Endothelial cell of umbilical vein (primary cell): ENCODE measurements around the gene SYCE1L.

Experiments used
- EZH2 ChIP-seq: IDR thresholded peaks from 2 replicates; pipeline ENCODE4 v1.6.1; 2012; ENCODE audit warnings: borderline replicate concordance, low read depth, mild to moderate bottlenecking, moderate library complexity, low read length, inconsistent platforms; ENCODE audit not compliant: severe bottlenecking
- FOS ChIP-seq: IDR thresholded peaks from 2 replicates; pipeline ENCODE4 v1.6.1; 2011; ENCODE audit warnings: mild to moderate bottlenecking, low read length, moderate library complexity, borderline replicate concordance; ENCODE audit not compliant: insufficient read depth
- GATA2 ChIP-seq: IDR thresholded peaks from 2 replicates; pipeline ENCODE4 v1.7.0; 2011; ENCODE audit warnings: low read depth, mild to moderate bottlenecking, moderate library complexity, mixed read lengths, low read length; ENCODE audit not compliant: insufficient read length, insufficient read depth
- POLR2A ChIP-seq: IDR thresholded peaks from 2 replicates; pipeline ENCODE4 v1.6.1; 2012; ENCODE audit warnings: low read depth, mild to moderate bottlenecking, control low read depth, low read length
- POLR2AphosphoS5 ChIP-seq: IDR thresholded peaks from 2 replicates; pipeline ENCODE4 v1.6.1; 2012; ENCODE audit warnings: low read depth, mild to moderate bottlenecking, control low read depth, low read length, moderate library complexity; ENCODE audit not compliant: insufficient read depth
- TF ChIP-seq, protein P1 (sequence below), 2 donors: IDR thresholded peaks; 1 replicate in 1 of 2; 2 replicates in 1 of 2; pipeline ENCODE4 v1.5.1; 2011; ENCODE audit warnings: low read length in 2 of 2, mild to moderate bottlenecking in 2 of 2, moderate library complexity in 2 of 2, control low read depth in 1 of 2, inconsistent platforms in 1 of 2, low read depth in 1 of 2; ENCODE audit not compliant: insufficient read depth in 1 of 2; ENCODE audit errors: extremely low read depth in 1 of 2
- TF ChIP-seq, protein P2 (sequence below): IDR thresholded peaks from 2 replicates; pipeline ENCODE4 v1.6.1; 2011; ENCODE audit not compliant: insufficient read depth, insufficient read length

DNA sequence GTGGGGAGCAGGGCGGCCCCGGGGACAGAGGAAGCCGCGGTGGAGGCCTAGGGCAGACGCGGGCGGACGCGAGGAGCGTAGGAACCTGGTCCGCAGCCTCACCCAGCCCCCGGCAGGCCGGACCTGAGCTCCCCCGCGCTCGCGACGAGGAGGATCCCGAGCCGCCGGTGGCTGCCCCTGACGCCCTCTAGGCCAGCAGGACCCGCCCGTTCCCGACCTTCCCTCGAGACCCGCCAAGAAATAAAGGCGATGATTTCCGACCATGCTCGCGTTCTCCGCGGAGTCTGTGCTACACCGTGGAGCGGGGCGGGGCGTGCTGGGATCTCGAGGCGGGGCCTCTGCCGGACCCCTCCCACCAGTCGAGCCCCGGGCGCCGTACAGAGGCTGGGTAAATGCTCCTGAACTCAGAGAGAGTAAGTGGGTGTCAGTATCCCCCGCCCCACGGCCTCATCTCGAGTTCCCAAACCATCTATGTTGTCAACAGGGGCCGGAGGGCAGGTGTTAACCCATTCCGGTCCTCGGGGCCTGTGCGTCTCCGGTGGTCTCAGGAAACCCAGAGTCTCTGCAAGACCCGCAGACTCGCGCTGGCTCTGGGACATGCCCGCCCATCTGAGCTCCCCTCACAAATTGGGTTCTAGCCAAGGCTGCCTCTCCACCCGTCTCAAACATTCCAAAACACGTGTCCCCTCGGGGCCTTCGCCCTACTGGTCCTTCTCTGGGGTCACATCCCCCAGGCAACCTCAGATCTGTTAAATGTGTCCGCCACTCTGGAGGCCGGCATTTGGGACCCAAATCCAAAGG, 13.7 kb downstream of the SYCE1L start:
- TF ChIP-seq, protein P1, sequence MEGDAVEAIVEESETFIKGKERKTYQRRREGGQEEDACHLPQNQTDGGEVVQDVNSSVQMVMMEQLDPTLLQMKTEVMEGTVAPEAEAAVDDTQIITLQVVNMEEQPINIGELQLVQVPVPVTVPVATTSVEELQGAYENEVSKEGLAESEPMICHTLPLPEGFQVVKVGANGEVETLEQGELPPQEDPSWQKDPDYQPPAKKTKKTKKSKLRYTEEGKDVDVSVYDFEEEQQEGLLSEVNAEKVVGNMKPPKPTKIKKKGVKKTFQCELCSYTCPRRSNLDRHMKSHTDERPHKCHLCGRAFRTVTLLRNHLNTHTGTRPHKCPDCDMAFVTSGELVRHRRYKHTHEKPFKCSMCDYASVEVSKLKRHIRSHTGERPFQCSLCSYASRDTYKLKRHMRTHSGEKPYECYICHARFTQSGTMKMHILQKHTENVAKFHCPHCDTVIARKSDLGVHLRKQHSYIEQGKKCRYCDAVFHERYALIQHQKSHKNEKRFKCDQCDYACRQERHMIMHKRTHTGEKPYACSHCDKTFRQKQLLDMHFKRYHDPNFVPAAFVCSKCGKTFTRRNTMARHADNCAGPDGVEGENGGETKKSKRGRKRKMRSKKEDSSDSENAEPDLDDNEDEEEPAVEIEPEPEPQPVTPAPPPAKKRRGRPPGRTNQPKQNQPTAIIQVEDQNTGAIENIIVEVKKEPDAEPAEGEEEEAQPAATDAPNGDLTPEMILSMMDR (IDR thresholded peaks at IDR 0.05; ENCODE audit: extremely low read depth in 1 of 2, insufficient read depth in 1 of 2, low read depth in 1 of 2, low read length in 2 of 2) = no peak
- TF ChIP-seq, protein P2, sequence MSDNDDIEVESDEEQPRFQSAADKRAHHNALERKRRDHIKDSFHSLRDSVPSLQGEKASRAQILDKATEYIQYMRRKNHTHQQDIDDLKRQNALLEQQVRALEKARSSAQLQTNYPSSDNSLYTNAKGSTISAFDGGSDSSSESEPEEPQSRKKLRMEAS = no peak
- TF ChIP-seq EZH2 (no peak), POLR2AphosphoS5 (peak; percentile 20), POLR2A (no peak), FOS (no peak), GATA2 (no peak)
